GM15510 (cell line): ENCODE results near the gene LHCGR.

ENCODE experiments used
- POLR2A ChIP-seq: IDR thresholded peaks from 3 replicates; pipeline ENCODE4 v1.6.1; 2011; ENCODE audit warnings: borderline replicate concordance; ENCODE audit not compliant: insufficient read length; ENCODE audit errors: extremely low read depth

LHCGR gene

DNA sequence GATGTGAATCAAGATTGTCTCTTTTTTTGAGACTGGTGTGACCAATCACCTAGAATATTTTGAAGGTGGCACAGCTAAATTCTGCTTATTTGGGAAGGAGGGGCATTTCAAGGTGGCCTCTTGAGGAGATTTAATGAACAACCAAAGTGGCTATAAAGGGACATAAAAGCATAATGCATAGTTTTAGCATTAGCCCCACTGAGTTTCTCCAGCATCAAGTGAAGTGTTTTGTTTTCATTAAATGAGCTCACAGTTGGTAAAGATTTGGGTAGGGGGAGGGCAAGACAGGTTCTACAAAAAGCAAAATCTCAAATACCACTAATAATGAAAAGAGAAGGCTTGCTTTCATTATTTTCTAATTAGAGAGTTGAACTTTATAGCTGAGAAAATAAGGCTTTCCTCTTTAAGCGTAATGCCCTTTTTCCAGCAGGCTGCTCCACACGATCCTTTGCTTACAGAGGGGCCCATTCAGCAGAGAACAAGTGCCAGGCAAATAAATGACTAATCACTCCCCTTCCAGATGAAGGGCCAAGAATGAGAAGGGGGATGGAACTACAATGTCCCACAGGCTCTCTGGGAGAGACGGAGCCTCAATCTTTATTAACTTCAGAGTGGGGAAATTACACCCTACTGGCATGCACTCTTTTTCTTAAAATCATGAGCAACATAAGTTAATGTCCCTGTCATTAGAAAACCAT, 35.9 kb downstream of the LHCGR start:
- no peak for TF ChIP-seq POLR2A

DNA sequence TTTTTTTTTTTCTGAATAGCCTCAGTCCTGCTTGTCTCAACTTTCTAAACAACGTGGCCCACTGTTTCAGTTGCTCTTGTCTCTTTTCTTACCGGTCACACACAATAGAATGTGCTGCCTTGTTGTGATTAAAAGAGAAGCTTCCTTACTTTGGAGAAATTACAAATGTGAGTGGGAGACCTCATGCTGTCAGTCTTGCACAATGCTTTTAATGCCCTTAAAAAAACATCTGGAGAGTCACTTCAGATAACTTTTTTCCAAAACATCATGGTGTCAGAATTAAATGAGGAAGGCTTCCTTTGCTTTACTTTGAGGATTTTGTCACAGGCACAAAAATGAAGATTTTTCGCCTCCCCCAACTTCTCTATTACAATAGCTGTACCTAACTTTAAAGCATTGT, 37.7 kb downstream of the LHCGR start:
- TF ChIP-seq POLR2A, result no peak

DNA sequence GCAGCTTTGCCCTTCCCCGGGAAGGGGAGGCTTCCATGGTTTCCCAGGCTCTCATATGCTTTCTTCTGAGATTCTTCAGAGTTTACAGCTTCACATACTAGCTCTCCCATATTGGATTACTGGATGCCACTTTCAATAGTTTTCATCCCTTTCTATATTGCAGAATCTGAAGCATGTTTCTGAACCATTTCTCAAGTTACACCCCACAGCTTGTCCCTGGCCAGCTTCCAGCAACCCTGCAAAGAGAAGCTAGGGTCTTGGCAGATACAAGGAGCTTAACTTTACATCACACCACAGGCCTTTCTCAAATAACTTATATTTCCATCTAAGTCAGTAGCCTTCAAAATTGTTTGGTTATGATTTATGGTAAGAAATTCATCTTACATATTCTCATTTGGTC, 39.6 kb downstream of the LHCGR start:
- TF ChIP-seq POLR2A, result no peak

DNA sequence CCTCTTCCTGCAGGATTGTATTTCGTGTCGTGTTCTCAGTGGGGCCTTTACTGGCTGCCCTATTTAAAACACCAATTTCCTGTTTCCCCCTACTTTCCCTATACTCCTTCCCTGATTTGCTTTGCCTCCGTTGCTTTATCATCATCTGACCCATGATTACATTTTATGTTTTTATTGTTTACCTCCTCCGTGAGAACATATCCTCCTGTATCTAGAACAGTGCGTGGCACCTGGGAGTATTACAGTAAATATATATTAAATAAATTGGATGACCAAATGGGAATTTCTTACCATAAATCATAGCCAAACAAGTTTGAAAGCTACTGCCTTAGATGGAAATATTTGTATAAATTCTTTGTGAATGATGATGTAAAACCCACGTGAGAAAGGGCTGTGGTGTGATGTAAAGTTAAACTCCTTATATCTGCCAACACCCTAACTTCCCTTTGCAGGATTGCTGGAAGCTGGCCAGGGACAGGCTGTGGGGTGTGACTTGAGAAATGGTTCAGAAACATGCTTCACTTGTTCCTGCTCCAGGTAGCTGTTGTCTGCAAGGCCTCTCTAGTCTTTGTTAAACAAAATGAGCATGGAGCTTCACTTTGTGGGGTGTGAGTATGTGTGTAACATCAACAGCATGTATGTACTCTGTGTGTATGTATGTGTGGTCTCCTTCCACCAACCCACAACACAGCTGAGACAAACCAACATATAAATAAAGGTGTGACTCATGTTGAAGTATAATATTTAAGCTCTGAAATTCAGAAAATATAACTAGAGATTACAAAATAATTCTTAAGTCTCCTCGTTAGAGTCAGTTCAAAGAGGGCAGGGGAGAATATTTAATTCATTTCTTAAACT, 40.3 kb downstream of the LHCGR start:
- TF ChIP-seq POLR2A, result no peak

DNA sequence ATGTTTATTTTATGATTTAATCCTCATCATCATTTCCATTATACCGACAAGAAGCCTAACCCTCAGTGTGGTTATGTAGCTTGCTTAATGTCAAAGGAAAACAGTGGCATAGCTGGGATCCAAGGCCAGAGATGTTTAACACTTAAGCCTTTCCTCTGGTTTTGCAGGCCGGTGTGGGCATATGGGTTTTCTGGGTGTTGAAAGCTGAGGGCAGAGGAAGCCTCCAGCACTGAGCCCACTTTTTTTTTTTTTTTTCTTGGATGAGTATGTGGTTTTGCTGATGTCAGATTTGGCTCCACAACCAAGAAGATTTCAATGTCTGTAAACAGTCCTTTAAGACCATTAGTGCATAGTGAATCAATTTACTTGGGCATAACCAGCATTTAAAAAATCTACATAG, 41.3 kb downstream of the LHCGR start:
- TF ChIP-seq POLR2A, result no peak

DNA sequence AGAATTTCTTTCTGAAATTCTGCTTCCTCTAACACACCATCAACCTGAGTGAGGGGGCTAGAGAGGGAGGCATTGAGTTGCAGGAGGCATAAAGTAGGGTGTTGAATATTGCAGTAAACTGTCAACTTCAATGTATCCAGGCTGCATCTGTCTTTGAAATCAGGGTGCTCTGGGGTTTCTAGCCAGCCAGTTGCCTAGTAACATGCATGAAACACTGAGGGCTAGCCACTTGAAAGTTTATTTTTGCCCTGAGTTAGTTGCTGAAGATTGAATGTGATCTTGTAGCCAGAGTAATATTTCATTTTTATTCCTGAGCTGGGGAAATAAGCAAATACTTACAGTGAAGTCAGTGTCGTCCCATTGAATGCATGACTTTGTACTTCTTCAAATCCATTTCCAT, 41.9 kb downstream of the LHCGR start:
- TF ChIP-seq POLR2A, result no peak

DNA sequence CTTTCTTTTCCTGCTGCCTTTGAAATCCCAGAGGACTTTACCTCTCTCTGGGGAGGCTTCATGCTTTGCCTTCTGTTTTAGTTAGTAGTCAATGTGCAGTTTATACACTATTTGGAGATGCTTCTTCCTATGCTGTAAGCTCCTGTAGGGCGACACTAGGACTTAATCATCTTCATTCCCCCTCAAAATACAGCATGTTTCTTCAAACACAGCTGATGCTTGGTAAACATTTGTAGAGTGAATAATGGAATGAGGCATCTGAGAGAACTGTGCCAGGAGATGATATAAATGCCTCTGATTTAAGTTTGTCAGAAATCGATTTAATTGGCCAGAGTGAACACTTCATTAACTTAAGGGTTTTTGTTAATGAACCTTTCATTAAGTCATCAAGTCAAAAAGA, 43.4 kb downstream of the LHCGR start:
- no peak for TF ChIP-seq POLR2A

DNA sequence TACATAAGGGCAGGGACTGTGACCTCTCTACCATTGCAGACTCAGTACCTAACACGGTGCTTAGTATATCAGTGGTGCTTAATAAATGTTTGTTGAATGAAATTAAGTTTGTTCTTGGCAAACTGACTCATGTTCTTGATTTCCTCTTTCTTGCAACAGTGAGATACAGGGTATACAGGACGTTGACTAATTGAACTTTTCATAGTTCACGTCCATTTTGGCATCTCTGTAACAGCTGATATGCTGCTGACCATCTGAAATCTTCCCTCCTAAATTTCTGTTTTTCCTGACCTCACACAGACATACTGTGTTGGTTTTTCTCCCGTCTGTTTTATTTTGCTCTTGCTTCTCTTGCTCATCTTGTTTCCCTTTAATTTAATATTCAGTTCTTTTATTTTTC, 44.2 kb downstream of the LHCGR start:
- no peak for TF ChIP-seq POLR2A

DNA sequence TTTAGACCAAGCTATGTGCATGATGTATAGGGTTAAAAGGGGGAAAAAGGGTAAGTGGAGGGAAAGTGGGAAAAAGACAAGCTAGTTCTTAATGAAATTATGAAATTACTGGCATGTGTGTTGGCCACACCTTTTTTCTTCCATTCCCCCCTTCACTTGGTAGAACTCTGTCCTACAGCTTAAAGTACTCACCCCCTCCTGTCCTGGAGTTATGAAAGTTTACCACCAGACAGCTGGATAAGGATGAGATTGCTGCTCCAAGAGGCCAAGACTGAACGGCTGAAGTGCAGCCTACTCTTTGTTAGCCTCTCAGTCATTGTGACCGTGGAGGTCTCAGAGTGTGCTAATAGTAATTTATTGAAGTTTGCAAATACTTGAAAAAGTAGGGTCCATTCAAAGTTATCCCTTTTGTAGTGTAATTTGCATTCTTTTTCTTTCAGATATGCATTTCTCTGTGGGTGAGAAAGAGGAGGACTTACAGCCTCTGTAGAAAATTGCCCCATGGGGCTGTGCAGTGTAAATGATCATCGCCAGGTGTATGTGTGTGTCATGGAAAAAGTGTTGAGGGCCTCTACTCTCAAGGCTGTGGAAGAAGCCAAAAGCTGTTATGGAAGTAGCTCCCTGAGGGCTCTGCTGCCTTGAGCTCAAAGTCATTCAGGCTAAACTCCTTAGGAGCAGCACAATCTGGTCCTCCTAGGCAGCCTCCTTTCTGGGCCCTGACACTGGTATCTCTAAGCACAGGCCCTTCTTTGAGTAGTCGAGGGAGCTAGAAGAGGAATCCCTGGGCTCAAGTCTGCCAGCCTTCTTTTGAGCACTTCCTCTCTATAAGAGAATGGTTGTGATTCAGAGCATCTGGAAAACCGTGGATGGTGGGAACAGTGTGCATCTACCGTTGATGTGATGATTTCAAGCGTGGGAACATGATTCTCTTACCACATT, 46.2 kb downstream of the LHCGR start:
- TF ChIP-seq POLR2A, result no peak

DNA sequence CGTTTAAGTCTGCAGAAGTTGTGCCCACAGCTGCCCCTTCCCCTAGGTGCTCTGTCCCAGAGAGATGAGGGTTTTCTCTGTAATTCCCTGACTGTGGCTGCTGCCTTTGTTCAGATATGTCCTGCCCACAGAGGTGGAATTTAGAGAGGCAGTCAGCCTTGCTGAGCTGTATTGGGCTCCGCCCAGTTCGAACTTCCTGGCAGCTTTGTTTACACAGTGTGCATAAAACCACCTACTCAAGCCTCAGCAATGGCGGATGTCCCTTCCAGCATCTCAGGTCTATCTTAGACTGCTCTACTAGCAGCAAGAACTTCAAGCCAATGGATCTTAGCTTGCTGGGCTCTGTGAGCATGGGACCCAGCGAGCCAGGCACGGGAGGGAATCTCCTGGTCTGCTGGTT, 48.1 kb downstream of the LHCGR start:
- no peak for TF ChIP-seq POLR2A

DNA sequence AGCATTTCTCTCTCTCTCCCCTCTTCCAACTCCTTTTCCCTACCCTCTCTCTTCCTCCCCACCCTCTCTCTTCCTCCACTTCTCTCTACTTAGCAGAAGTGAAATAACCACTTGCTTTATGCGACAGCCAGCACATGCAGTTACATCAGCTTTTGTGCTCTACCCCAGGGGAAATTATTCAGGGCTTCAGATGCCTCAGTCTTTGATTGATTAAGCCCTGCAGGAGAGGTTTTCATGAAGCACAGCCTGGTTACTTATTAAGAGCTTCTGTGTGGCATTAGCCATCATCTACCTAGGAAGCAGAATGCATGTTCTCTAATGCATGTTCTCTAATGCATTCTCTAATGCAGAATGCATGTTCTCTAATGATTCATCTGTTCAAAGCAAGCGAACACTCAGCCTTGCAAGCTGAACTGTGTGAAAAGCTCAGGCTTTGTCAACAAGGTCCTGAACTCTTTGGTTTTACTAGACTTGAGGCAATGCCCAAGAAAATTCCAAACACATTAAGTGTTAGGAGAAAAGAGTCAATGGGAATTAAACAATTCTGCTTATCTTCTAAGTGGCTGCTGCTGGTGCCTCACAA, 56.1 kb downstream of the LHCGR start:
- no peak for TF ChIP-seq POLR2A

DNA sequence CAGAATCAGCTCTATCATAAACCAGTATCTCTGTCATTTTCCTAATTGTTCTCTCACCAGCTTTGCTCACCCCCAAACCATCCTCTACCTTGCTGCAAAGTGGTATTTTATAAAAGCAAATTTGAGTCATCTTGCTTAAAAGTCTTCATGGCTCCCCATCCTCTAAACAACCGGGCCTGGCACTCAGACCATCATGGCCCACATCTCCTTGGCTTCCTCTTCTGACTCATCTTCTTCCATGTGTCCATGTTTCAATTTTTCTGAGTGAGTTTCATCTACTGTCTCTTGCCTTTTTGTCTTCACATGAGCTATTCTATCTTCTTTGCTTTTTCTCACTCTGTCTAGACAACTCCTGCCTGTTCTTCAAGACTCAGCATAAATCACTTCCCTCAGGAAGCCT, 58.6 kb downstream of the LHCGR start:
- TF ChIP-seq POLR2A, result no peak

DNA sequence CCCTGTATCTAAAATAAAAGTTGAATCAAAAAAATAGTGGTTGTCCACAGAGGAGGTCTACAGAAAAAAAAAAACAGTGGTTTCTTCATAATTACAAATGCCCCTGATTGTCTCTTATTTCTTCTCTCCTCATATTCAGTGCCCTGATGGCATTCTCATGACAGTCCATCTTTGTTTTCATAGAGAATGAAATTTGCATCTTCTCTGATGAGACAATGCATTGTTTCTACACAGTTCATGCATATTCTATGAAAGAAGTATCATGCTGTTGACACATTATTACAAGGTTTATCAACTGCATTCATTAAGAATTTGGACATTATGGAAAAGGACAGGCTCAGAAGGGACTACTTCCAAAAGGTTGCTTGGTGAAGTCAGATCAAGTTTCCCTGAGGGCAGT, 59.5 kb downstream of the LHCGR start:
- TF ChIP-seq POLR2A, result no peak

DNA sequence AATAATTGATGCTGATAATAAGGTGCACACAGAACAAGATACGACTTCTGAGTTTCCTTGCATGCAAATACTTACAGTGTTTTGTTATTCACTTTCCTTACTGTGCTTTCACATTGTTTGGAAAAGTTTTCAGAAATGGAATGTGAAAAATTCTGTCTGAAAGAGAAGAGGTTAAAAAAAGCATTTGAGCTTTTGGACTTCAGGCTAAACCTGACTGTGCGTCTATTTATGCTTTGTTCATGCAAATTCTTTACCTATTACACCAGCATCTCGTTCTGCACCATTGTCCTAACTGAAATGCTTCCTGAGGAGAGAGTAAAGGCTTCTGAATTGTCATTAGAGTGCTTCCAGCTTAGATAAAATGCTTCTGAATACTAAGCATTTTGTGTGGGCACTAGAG, 61.4 kb downstream of the LHCGR start:
- TF ChIP-seq POLR2A, result no peak

DNA sequence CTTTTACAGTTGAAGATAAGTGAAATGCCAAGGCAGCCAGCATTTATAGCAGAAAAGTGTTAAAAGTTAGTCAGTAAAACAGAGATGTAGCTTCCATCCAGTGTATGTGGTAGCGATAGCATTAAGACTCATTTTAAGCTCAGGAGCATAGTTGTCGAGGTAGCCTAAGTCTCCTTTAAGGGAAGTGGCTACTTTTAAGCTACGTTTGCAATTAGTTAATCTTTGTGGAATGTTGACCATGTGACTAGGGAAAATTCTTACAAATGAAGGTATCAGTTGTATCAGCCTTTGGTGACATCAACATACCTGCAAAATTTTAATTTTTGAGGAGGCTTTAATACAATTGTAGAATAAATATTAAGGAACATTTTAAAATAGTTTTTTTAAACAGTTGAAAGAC, 61.9 kb downstream of the LHCGR start:
- TF ChIP-seq POLR2A, result no peak
